HG03520 (cell line): Measurements from ENCODE around the gene DOCK6.

Source experiments
- ATAC-seq: cut with Tn5 transposase; IDR thresholded peaks from one replicate; pipeline ENCODE4 v1.9.1; 2021; ENCODE audit warnings: mild to moderate bottlenecking, moderate library complexity; ENCODE audit not compliant: unreplicated experiment

Gene DOCK6

DNA sequence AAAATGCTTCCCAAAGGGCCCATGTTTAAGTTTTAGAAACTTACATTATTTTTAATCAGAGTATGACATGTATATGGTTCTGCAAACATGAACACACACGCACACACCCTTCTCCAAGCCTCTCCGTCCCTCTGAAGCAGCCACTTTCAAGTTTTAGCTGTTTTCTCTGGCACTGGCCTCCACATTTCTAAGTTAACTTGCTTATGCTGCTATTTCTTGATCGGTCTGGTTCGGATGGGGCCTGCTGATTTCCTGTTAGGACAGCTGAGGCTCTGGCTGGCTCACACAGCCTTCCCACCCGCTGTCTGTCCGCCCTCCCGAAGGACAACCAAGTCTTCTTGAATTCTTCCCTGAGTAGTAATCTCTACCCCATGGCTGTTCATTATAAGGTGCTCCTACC, 111.1 kb downstream of the DOCK6 start:
- ATAC-seq = no peak
